H1 (cell line): ENCODE data around the gene SLC39A13. TPM values are rescaled to one million over a fixed set of nuclear protein-coding genes. Genes with fewer than 3 reads are reported as not detected.

Source experiments
- CTCF ChIA-PET: fragments of 300-600 bp; sonication (Branson Sonifier 250); formaldehyde crosslinking; loops from one replicate; lab custom pipeline; 2021; ENCODE audit not compliant: partially characterized antibody; lab: Charles Lee
- POLR2A ChIA-PET: fragments of 300-600 bp; sonication (Branson Sonifier 250); formaldehyde crosslinking; loops from one replicate; lab custom pipeline; 2021; ENCODE audit warnings: inconsistent platforms; ENCODE audit not compliant: partially characterized antibody; lab: Charles Lee
- DNase-seq, 2 experiments: peaks; one replicate each; pipeline versions ENCODE4 v3.0.0 to v3.0.0-alpha.2; 2010 to 2022; ENCODE audit warnings: low spot score in 2 of 2, low read depth in 1 of 2, mixed read lengths in 1 of 2
- FAIRE-seq: peaks from 2 replicates; lab custom pipeline; 2011; peaks lifted over from hg19 to GRCh38; lab: Jason Lieb, UNC
- H2AFZ ChIP-seq: 2 replicates; pipeline ENCODE4 v1.8.1; 2012; ENCODE audit warnings: low read length, inconsistent platforms
- H2AK5ac ChIP-seq: 2 replicates; pipeline ENCODE4 v1.6.1; 2013; ENCODE audit warnings: low read depth, low read length
- H2BK120ac ChIP-seq: replicated peaks from 2 replicates; pipeline ENCODE3; 2013; ENCODE audit warnings: low read depth, low read length, inconsistent platforms
- H2BK12ac ChIP-seq: 2 replicates; pipeline ENCODE4 v1.6.1; 2013; ENCODE audit warnings: low read depth, low read length
- H2BK15ac ChIP-seq: 2 replicates; pipeline ENCODE4 v1.6.1; 2013; ENCODE audit warnings: low read length
- H2BK20ac ChIP-seq: 2 replicates; pipeline ENCODE4 v1.6.1; 2013; ENCODE audit warnings: low read length
- H2BK5ac ChIP-seq: 2 replicates; pipeline ENCODE4 v1.6.1; 2013; ENCODE audit warnings: low read depth, low read length
- H3K14ac ChIP-seq: 2 replicates; pipeline ENCODE4 v1.6.1; 2013; ENCODE audit warnings: inconsistent platforms; ENCODE audit not compliant: insufficient read length
- H3K18ac ChIP-seq: 2 replicates; pipeline ENCODE4 v1.6.1; 2013; ENCODE audit warnings: low read length; ENCODE audit errors: extremely low read depth
- H3K23ac ChIP-seq: 2 replicates; pipeline ENCODE4 v1.6.1; 2013; ENCODE audit warnings: inconsistent platforms; ENCODE audit not compliant: insufficient read length
- H3K23me2 ChIP-seq: 2 replicates; pipeline ENCODE4 v1.6.1; 2013; ENCODE audit warnings: low read depth, low read length
- H3K27ac ChIP-seq: 2 replicates; pipeline ENCODE4 v1.6.1; 2011; ENCODE audit warnings: low read depth, low read length, inconsistent platforms
- H3K27me3 ChIP-seq, 4 experiments: replicated peaks in 1 of 4; 1 replicate in 1 of 4; 2 replicates in 3 of 4; pipeline versions ENCODE4 v1.6.1 to v1.8.1; 2011 to 2013; ENCODE audit warnings: low read length in 3 of 4, mild to moderate bottlenecking in 3 of 4, inconsistent platforms in 2 of 4, mixed read lengths in 2 of 4, moderate library complexity in 1 of 4; ENCODE audit not compliant: control insufficient read depth in 3 of 4, insufficient read depth in 3 of 4; ENCODE audit errors: extremely low read depth in 1 of 4
- H3K36me3 ChIP-seq, 4 experiments: 2 replicates each; pipeline versions ENCODE4 v1.6.1 to v1.8.1; 2011 to 2013; ENCODE audit warnings: mild to moderate bottlenecking in 4 of 4, low read length in 3 of 4, moderate library complexity in 2 of 4, control low read depth in 1 of 4, inconsistent platforms in 1 of 4; ENCODE audit not compliant: insufficient read depth in 4 of 4, control insufficient read depth in 2 of 4
- H3K4ac ChIP-seq: replicated peaks from 2 replicates; pipeline ENCODE3; 2013; ENCODE audit warnings: low read length, low read depth, mixed read lengths, inconsistent platforms; ENCODE audit not compliant: insufficient read length
- H3K4me1 ChIP-seq, 4 experiments: replicated peaks in 1 of 4; 1 replicate in 1 of 4; 2 replicates in 3 of 4; pipeline versions ENCODE4 v1.6.1 to v1.8.1; 2011 to 2013; ENCODE audit warnings: low read length in 3 of 4, inconsistent platforms in 2 of 4, mixed read lengths in 1 of 4; ENCODE audit not compliant: insufficient read depth in 4 of 4, control insufficient read depth in 3 of 4
- H3K4me2 ChIP-seq, 2 experiments: 2 replicates each; pipeline versions ENCODE4 v1.6.1 to v1.8.1; 2011 to 2013; ENCODE audit warnings: low read depth in 2 of 2, low read length in 2 of 2, control low read depth in 1 of 2, inconsistent platforms in 1 of 2, mild to moderate bottlenecking in 1 of 2; ENCODE audit not compliant: insufficient read depth in 1 of 2
- H3K4me3 ChIP-seq, 4 experiments: fragments of 200-600, 300-600 bp in 1 of 4; sonication (generic), shearing (Covaris generic), sonication (Bioruptor Twin) in 1 of 4; 2 replicates each; pipeline versions ENCODE4 v1.5.1 to v1.8.1; 2011 to 2016; ENCODE audit warnings: low read length in 4 of 4, low read depth in 3 of 4, control low read depth in 2 of 4, inconsistent platforms in 2 of 4, mild to moderate bottlenecking in 2 of 4, mixed read lengths in 1 of 4, moderate library complexity in 1 of 4; ENCODE audit not compliant: insufficient read depth in 2 of 4; ENCODE audit errors: extremely low read depth in 1 of 4
- H3K56ac ChIP-seq: replicated peaks from 2 replicates; pipeline ENCODE3; 2013; ENCODE audit warnings: low read depth, mild to moderate bottlenecking, mixed read lengths, low read length, inconsistent platforms; ENCODE audit not compliant: insufficient read length
- H3K79me1 ChIP-seq: 2 replicates; pipeline ENCODE4 v1.6.1; 2013; ENCODE audit warnings: low read depth, low read length, control low read depth
- H3K79me2 ChIP-seq, 2 experiments: 2 replicates each; pipeline versions ENCODE4 v1.6.1 to v1.8.1; 2012 to 2013; ENCODE audit warnings: low read length in 2 of 2, mild to moderate bottlenecking in 2 of 2, inconsistent platforms in 1 of 2; ENCODE audit not compliant: insufficient read depth in 2 of 2, control insufficient read depth in 1 of 2
- H3K9ac ChIP-seq, 4 experiments: replicated peaks in 1 of 4; 1 replicate in 1 of 4; 2 replicates in 3 of 4; pipeline versions ENCODE4 v1.6.1 to v1.8.1; 2011 to 2013; ENCODE audit warnings: low read depth in 3 of 4, low read length in 3 of 4, control low read depth in 2 of 4, mild to moderate bottlenecking in 2 of 4, moderate library complexity in 2 of 4, inconsistent platforms in 1 of 4; ENCODE audit errors: extremely low read depth in 1 of 4
- H3K9me3 ChIP-seq, 2 experiments: 2 replicates each; pipeline versions ENCODE4 v1.6.1 to v1.8.1; 2012 to 2013; ENCODE audit warnings: mild to moderate bottlenecking in 2 of 2, moderate library complexity in 2 of 2, control low read depth in 1 of 2, inconsistent platforms in 1 of 2, low read depth in 1 of 2, low read length in 1 of 2, mixed read lengths in 1 of 2; ENCODE audit not compliant: insufficient read depth in 2 of 2
- H4K20me1 ChIP-seq, 2 experiments: replicated peaks in 1 of 2; 2 replicates each; pipeline versions ENCODE3 to v1.8.1; 2011 to 2013; ENCODE audit warnings: inconsistent platforms in 2 of 2, low read length in 2 of 2, mild to moderate bottlenecking in 1 of 2; ENCODE audit not compliant: insufficient read depth in 2 of 2, control insufficient read depth in 1 of 2
- H4K5ac ChIP-seq: 2 replicates; pipeline ENCODE4 v1.6.1; 2013; ENCODE audit warnings: low read length, low read depth, mixed read lengths, inconsistent platforms; ENCODE audit not compliant: insufficient read length
- H4K8ac ChIP-seq: 2 replicates; pipeline ENCODE4 v1.8.0; 2013; ENCODE audit warnings: mild to moderate bottlenecking, moderate library complexity, low read length, inconsistent platforms; ENCODE audit not compliant: insufficient read depth; ENCODE audit errors: extremely low read depth
- H4K91ac ChIP-seq: replicated peaks from 2 replicates; pipeline ENCODE3; 2013; ENCODE audit warnings: low read length, mixed read lengths, inconsistent platforms; ENCODE audit not compliant: insufficient read length
- POLR2AphosphoS5 ChIP-seq: IDR thresholded peaks from 2 replicates; pipeline ENCODE4 v1.6.1; 2011; ENCODE audit warnings: low read depth, low read length
- ZNF274 ChIP-seq: IDR thresholded peaks from 2 replicates; pipeline ENCODE4 v1.7.0; 2012; ENCODE audit warnings: low read length, borderline replicate concordance; ENCODE audit errors: extremely low read depth
- WGBS, 2 experiments: shearing (Covaris generic) in 1 of 2; methylation state at CpG; one replicate each; pipeline versions ENCODE4 v1.1.6 to v1.1.7; 2013 to 2015; ENCODE audit warnings: low lambda C conversion rate in 2 of 2, mixed read lengths in 2 of 2, inconsistent platforms in 1 of 2, low coverage in 1 of 2, missing lambda C conversion rate in 1 of 2; ENCODE audit not compliant: insufficient replicate concordance in 2 of 2, insufficient coverage in 1 of 2, insufficient read length in 1 of 2; ENCODE audit errors: extremely low coverage in 1 of 2, missing lambda C conversion rate in 1 of 2; 5-methylcytosine and 5-hydroxymethylcytosine counted together
- polyA plus RNA-seq, 7 experiments: library from polyadenylated mRNA; depleted of rRNA in 3 of 7; stranded (reverse) in 5 of 7; unstranded in 2 of 7; fragments of >200 nt in 5 of 7; fragments of 200-250 nt in 2 of 7; gene quantifications; 1 replicate in 5 of 7; 2 replicates in 1 of 7; 4 replicates in 1 of 7; pipeline versions ENCODE4 v1.2.1 to v1.2.3, GENCODE V29; 2011 to 2013; ENCODE audit warnings: missing spikeins in 2 of 7, mixed read lengths in 2 of 7
- total RNA-seq: library from RNA; stranded (reverse); fragmentation: NEBNext Ultra II Directional; extraction: Animal tissue kit (Norgen Biotek cat#: 25700); gene quantifications from 2 replicates; pipeline ENCODE4 v1.2.1, GENCODE V29; 2021

SLC39A13 gene
- total and polyA plus RNA-seq, 2 of the 8 experiments (the other 6 are each of a cell fraction or from before 2014, with no cell fraction given), result 23.2 to 30.0 TPM

- peaks cover 0 to 2% (median 0%) of the 10 kb centered on the region in 4 experiments; a peak in 2 of 7 replicates for H3K4me1 ChIP-seq
- H2BK5ac ChIP-seq, result no peak overlapping the region
- TF ChIP-seq ZNF274 (no peak), POLR2AphosphoS5 (0 out of 2 replicates have a peak, but pooled peaks have one; percentile 3)
- H4K20me1 ChIP-seq, result peaks cover 0 to 1% of the 10 kb centered on the region in 2 experiments
- CTCF ChIA-PET, result no interaction called here
- H3K79me2 ChIP-seq, result peaks cover 0 to 4% of the 10 kb centered on the region in 2 experiments; a peak in 1 of 4 replicates
- H3K56ac ChIP-seq, result no peak overlapping the region
- no peak overlapping the region for H4K5ac ChIP-seq
- H4K91ac ChIP-seq, result no peak overlapping the region
- no peak overlapping the region for H3K27ac ChIP-seq
- H4K8ac ChIP-seq, result no peak overlapping the region
- no peak overlapping the region for H3K9ac ChIP-seq
- H3K18ac ChIP-seq, result no peak overlapping the region
- WGBS, 2 experiments, result 97% methylated on average over 2 of the region's 2 CpGs; no CpG with 5 or more reads in 1 of the 2 experiments
- H2BK12ac ChIP-seq, result no peak overlapping the region
- peaks cover 3% of the 10 kb centered on the region for H3K79me1 ChIP-seq
- no peak overlapping the region for H2AFZ ChIP-seq
- POLR2A ChIA-PET, result interaction anchor here (2.1 kb wide), 1 partner anchor 91 kb away, joined by 8 read pairs; the partner anchor contains the start of gene CELF1
- H3K23me2 ChIP-seq, result no peaks in the 10 kb centered on the region
- DNase-seq (no peak), FAIRE-seq (no peak)
- H3K14ac ChIP-seq, result no peak overlapping the region
- no peak overlapping the region for H3K4me3 ChIP-seq
- no peak overlapping the region for H2BK15ac ChIP-seq
- H2AK5ac ChIP-seq, result no peak overlapping the region
- H3K4me2 ChIP-seq, result no peak overlapping the region
- no peaks in the 10 kb centered on the region for H3K27me3 ChIP-seq
- no peaks in the 10 kb centered on the region for H3K9me3 ChIP-seq
- H3K36me3 ChIP-seq, result peaks cover 0 to 12% (median 0%) of the 10 kb centered on the region in 4 experiments; a peak in 2 of 8 replicates
- no peak overlapping the region for H3K4ac ChIP-seq
- H3K23ac ChIP-seq, result no peak overlapping the region
- H2BK120ac ChIP-seq, result no peak overlapping the region
- H2BK20ac ChIP-seq, result no peak overlapping the region
These were observed 52.3 kb downstream of the SLC39A13 start for GRCh38 chr11:47460571-47461235.
